Astrocyte (in vitro differentiated cells and primary cell): Measurements from ENCODE around the gene CACNA1C. TPM values are rescaled to one million over a fixed set of nuclear protein-coding genes. Genes with fewer than 3 reads are reported as not detected.

Experiments used
- DNase-seq: peaks from one replicate; pipeline ENCODE4 v3.0.0-alpha.2; 2010; ENCODE audit warnings: low read depth
- FAIRE-seq: peaks from 2 replicates; lab custom pipeline; 2011; peaks lifted over from hg19 to GRCh38; lab: Jason Lieb, UNC
- H2AFZ ChIP-seq: 2 replicates; pipeline ENCODE4 v1.6.0; 2012; ENCODE audit warnings: low read depth, low read length, inconsistent platforms
- H3K27ac ChIP-seq: 2 replicates; pipeline ENCODE4 v1.5.1; 2011; ENCODE audit warnings: low read depth, low read length, inconsistent platforms
- H3K27me3 ChIP-seq: 2 replicates; pipeline ENCODE4 v1.6.0; 2011; ENCODE audit warnings: low read length, inconsistent platforms; ENCODE audit not compliant: insufficient read depth
- H3K36me3 ChIP-seq: 2 replicates; pipeline ENCODE4 v1.5.1; 2011; ENCODE audit warnings: low read length, inconsistent platforms; ENCODE audit not compliant: insufficient read depth
- H3K4me1 ChIP-seq: 2 replicates; pipeline ENCODE4 v1.5.1; 2011; ENCODE audit warnings: low read length, inconsistent platforms; ENCODE audit not compliant: insufficient read depth
- H3K4me2 ChIP-seq: 2 replicates; pipeline ENCODE4 v1.6.0; 2012; ENCODE audit warnings: low read length, inconsistent platforms
- H3K4me3 ChIP-seq: 2 replicates; pipeline ENCODE4 v1.5.1; 2011; ENCODE audit warnings: low read depth, mild to moderate bottlenecking, low read length, inconsistent platforms; ENCODE audit not compliant: insufficient read depth
- H3K79me2 ChIP-seq: 2 replicates; pipeline ENCODE4 v1.6.0; 2012; ENCODE audit warnings: mild to moderate bottlenecking, low read length, inconsistent platforms; ENCODE audit not compliant: insufficient read depth
- H3K9ac ChIP-seq: 2 replicates; pipeline ENCODE4 v1.6.0; 2012; ENCODE audit warnings: mild to moderate bottlenecking, low read length, inconsistent platforms
- H3K9me3 ChIP-seq: 2 replicates; pipeline ENCODE4 v1.5.1; 2012; ENCODE audit warnings: low read depth, mild to moderate bottlenecking, low read length, inconsistent platforms; ENCODE audit not compliant: insufficient read depth
- H4K20me1 ChIP-seq: 2 replicates; pipeline ENCODE4 v1.6.0; 2012; ENCODE audit warnings: low read length, inconsistent platforms; ENCODE audit not compliant: insufficient read depth
- H3K27ac Mint-ChIP-seq: one replicate; pipeline ENCODE4 v1.8.0; 2021; ENCODE audit warnings: mild to moderate bottlenecking, mixed read lengths; ENCODE audit not compliant: unreplicated experiment
- H3K27me3 Mint-ChIP-seq: one replicate; pipeline ENCODE4 v1.8.0; 2021; ENCODE audit warnings: low read depth, mixed read lengths; ENCODE audit not compliant: unreplicated experiment
- H3K36me3 Mint-ChIP-seq: one replicate; pipeline ENCODE4 v1.8.0; 2021; ENCODE audit warnings: low read depth, mixed read lengths; ENCODE audit not compliant: unreplicated experiment
- H3K4me1 Mint-ChIP-seq: one replicate; pipeline ENCODE4 v1.8.0; 2021; ENCODE audit warnings: low read depth, mixed read lengths; ENCODE audit not compliant: unreplicated experiment
- H3K4me3 Mint-ChIP-seq: one replicate; pipeline ENCODE4 v1.8.0; 2021; ENCODE audit warnings: mild to moderate bottlenecking, moderate library complexity, mixed read lengths; ENCODE audit not compliant: unreplicated experiment
- H3K9me3 Mint-ChIP-seq: one replicate; pipeline ENCODE4 v1.8.0; 2021; ENCODE audit warnings: mild to moderate bottlenecking, mixed read lengths; ENCODE audit not compliant: unreplicated experiment
- EZH2 ChIP-seq: IDR thresholded peaks from 2 replicates; pipeline ENCODE4 v1.6.1; 2012; ENCODE audit warnings: mild to moderate bottlenecking, low read length, inconsistent platforms; ENCODE audit not compliant: insufficient read depth
- total RNA-seq: library from RNA; stranded (reverse); gene quantifications from 2 replicates; pipeline ENCODE4 v1.2.1, GENCODE V29; 2021
- TF ChIP-seq, protein P1 (sequence below): IDR thresholded peaks from 2 replicates; pipeline ENCODE4 v1.5.1; 2011; ENCODE audit warnings: low read depth, mild to moderate bottlenecking, inconsistent platforms, low read length, moderate library complexity; ENCODE audit not compliant: insufficient read depth

CACNA1C gene
- total RNA-seq, 1 donor from 2014 or later = 2.1 TPM

- Mint-ChIP-seq H3K36me3 (no peaks in the 10 kb centered on the region), H3K27ac (no peak overlapping the region), H3K4me3 (no peak overlapping the region), H3K4me1 (no peaks in the 10 kb centered on the region), H3K9me3 (no peaks in the 10 kb centered on the region), H3K27me3 (peaks cover 26% of the 10 kb centered on the region)
- no peak for FAIRE-seq
- Histone ChIP-seq H3K9ac (no peak overlapping the region), H4K20me1 (no peaks in the 10 kb centered on the region), H3K4me1 (peaks cover 3% of the 10 kb centered on the region), H3K4me3 (no peak overlapping the region), H3K27ac (no peak overlapping the region), H3K4me2 (no peak overlapping the region), H2AFZ (no peak overlapping the region), H3K9me3 (no peaks in the 10 kb centered on the region), H3K27me3 (no peaks in the 10 kb centered on the region), H3K79me2 (no peaks in the 10 kb centered on the region), H3K36me3 (no peaks in the 10 kb centered on the region)
- DNase-seq = no peak
- no peak for TF ChIP-seq EZH2
- TF ChIP-seq, protein P1, sequence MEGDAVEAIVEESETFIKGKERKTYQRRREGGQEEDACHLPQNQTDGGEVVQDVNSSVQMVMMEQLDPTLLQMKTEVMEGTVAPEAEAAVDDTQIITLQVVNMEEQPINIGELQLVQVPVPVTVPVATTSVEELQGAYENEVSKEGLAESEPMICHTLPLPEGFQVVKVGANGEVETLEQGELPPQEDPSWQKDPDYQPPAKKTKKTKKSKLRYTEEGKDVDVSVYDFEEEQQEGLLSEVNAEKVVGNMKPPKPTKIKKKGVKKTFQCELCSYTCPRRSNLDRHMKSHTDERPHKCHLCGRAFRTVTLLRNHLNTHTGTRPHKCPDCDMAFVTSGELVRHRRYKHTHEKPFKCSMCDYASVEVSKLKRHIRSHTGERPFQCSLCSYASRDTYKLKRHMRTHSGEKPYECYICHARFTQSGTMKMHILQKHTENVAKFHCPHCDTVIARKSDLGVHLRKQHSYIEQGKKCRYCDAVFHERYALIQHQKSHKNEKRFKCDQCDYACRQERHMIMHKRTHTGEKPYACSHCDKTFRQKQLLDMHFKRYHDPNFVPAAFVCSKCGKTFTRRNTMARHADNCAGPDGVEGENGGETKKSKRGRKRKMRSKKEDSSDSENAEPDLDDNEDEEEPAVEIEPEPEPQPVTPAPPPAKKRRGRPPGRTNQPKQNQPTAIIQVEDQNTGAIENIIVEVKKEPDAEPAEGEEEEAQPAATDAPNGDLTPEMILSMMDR = no peak
Measured at GRCh38 chr12:2234091-2234490, 181.3 kb downstream of the CACNA1C start.

DNA sequence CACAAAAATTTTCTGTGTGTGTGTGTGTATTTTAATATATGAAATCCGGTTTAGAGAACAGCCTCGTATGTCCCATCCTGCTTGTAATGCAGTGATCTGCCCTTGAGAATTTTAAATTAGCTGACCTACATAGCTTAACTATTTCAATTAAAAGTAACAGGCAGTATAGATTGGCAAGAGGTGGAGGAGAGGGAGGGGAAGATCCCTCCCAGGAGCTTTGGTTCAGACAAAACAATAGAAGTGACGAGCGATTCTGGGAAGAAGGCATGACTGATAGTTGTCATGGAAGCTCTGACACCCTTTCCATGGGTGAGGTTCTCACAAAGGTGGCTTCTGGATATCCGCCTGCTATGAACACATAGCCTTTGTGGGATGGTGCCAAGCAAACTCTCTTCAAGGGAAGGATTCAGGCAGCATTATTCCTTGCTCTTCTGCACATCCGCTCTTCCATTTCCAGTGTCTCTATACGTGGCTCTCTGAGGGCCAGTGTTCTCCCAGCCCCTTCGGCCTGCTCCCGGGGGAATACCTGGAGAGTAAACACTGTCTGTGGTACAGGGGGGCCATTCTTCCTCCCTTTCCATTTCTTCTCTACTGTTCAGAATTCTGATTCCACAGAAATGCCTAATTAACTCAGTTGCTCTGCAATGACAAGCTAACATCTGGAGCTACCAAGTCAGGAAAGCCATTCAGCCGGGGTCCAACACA lies 182.0 kb downstream of the CACNA1C start:
- Histone ChIP-seq H3K79me2 (no peaks in the 10 kb centered on the region), H4K20me1 (no peaks in the 10 kb centered on the region), H3K27ac (no peak overlapping the region), H3K4me3 (no peak overlapping the region), H3K9ac (no peak overlapping the region), H3K27me3 (no peaks in the 10 kb centered on the region), H3K4me1 (peaks cover 3% of the 10 kb centered on the region), H3K4me2 (no peak overlapping the region), H2AFZ (no peak overlapping the region), H3K36me3 (no peaks in the 10 kb centered on the region), H3K9me3 (no peaks in the 10 kb centered on the region)
- Mint-ChIP-seq H3K27ac (no peak overlapping the region), H3K27me3 (peaks cover 26% of the 10 kb centered on the region), H3K36me3 (no peaks in the 10 kb centered on the region), H3K4me1 (no peaks in the 10 kb centered on the region), H3K4me3 (no peak overlapping the region), H3K9me3 (no peaks in the 10 kb centered on the region)
- DNase-seq (no peak), FAIRE-seq (no peak)
- no peak for TF ChIP-seq EZH2
- TF ChIP-seq, protein P1 = no peak
